OCI-LY1 (cell line): Measurements from ENCODE around the gene FHL1.
"Not testable (repeated sequence)": the region's sequence is repeated elsewhere in the genome, so short reads cannot be mapped to it uniquely, and the experiment has no call there.

ENCODE experiments used
- H2AFZ ChIP-seq: fragments of 200-600 bp; sonication (generic), shearing (Covaris generic); 2 replicates; pipeline ENCODE4 v1.6.0; 2014; ENCODE audit warnings: antibody characterized with exemption, mild to moderate bottlenecking, low read length
- H3F3A ChIP-seq: fragments of 200-600 bp; sonication (generic), shearing (Covaris generic); 2 replicates; pipeline ENCODE4 v1.6.0; 2014; ENCODE audit warnings: mild to moderate bottlenecking, antibody characterized with exemption, low read length, moderate library complexity; ENCODE audit not compliant: insufficient read depth
- H3K27ac ChIP-seq: fragments of 200-600 bp; sonication (generic); 2 replicates; pipeline ENCODE4 v1.5.1; 2014; ENCODE audit warnings: low read length, mixed run types, mild to moderate bottlenecking, low read depth; ENCODE audit not compliant: poor library complexity, severe bottlenecking
- H3K27me3 ChIP-seq: fragments of 200-600 bp; sonication (generic); 2 replicates; pipeline ENCODE4 v1.6.0; 2014; ENCODE audit warnings: antibody characterized with exemption, mild to moderate bottlenecking, low read length, moderate library complexity; ENCODE audit not compliant: insufficient read depth
- H3K36me3 ChIP-seq: fragments of 200-600 bp; sonication (generic); 2 replicates; pipeline ENCODE4 v1.6.1; 2014; ENCODE audit warnings: mild to moderate bottlenecking, antibody characterized with exemption, low read length, moderate library complexity, mixed read lengths; ENCODE audit not compliant: insufficient read depth
- H3K4me1 ChIP-seq: fragments of 200-600 bp; sonication (generic); 2 replicates; pipeline ENCODE4 v1.5.1; 2014; ENCODE audit warnings: mild to moderate bottlenecking, low read length, moderate library complexity; ENCODE audit not compliant: insufficient read depth, severe bottlenecking
- H3K4me2 ChIP-seq: fragments of 200-600 bp; sonication (generic), shearing (Covaris generic); 2 replicates; pipeline ENCODE4 v1.6.1; 2014; ENCODE audit warnings: low read length
- H3K4me3 ChIP-seq: fragments of 200-600 bp; sonication (generic); 2 replicates; pipeline ENCODE4 v1.5.1; 2014; ENCODE audit warnings: low read length, low read depth, mild to moderate bottlenecking, mixed read lengths; ENCODE audit not compliant: poor library complexity, severe bottlenecking
- H3K79me2 ChIP-seq: fragments of 200-600 bp; shearing (Covaris generic); 2 replicates; pipeline ENCODE4 v1.6.1; 2016; ENCODE audit warnings: mixed run types, low read length, mixed read lengths; ENCODE audit not compliant: insufficient read depth
- H3K9ac ChIP-seq: fragments of 200-600 bp; sonication (generic), shearing (Covaris generic); 2 replicates; pipeline ENCODE4 v1.6.1; 2014; ENCODE audit warnings: mild to moderate bottlenecking, low read length, mixed read lengths
- H3K9me2 ChIP-seq: fragments of 200-600 bp; sonication (generic), shearing (Covaris generic); 2 replicates; pipeline ENCODE4 v1.6.1; 2014; ENCODE audit warnings: low read depth, mild to moderate bottlenecking, low read length, mixed read lengths
- H3K9me3 ChIP-seq: fragments of 200-600 bp; shearing (Covaris generic); 2 replicates; pipeline ENCODE4 v1.6.1; 2014; ENCODE audit warnings: low read length, mixed read lengths
- H4K20me1 ChIP-seq: fragments of 200-600 bp; sonication (generic), shearing (Covaris generic); 2 replicates; pipeline ENCODE4 v1.6.0; 2016; ENCODE audit warnings: mild to moderate bottlenecking, low read length; ENCODE audit not compliant: insufficient read depth
- CTCF ChIP-seq: fragments of 200-600 bp; sonication (generic), shearing (Covaris generic); IDR thresholded peaks from 2 replicates; pipeline ENCODE4 v1.5.1; 2017; ENCODE audit warnings: mild to moderate bottlenecking, antibody characterized with exemption, low read length, moderate library complexity, mixed read lengths
- EZH2 ChIP-seq: fragments of 200-600 bp; sonication (generic), shearing (Covaris generic); IDR thresholded peaks from 2 replicates; pipeline ENCODE4 v1.8.0; 2017; ENCODE audit warnings: borderline replicate concordance, mixed run types, mild to moderate bottlenecking, antibody characterized with exemption, low read length, moderate library complexity, mixed read lengths

Gene FHL1

GRCh38 chrX:136166221-136166855 lies 19.0 kb downstream of the FHL1 start:
- no peak overlapping the region for H3K9ac ChIP-seq
- H3K9me2 ChIP-seq, result no peaks in the 10 kb centered on the region
- no peak for TF ChIP-seq EZH2
- TF ChIP-seq CTCF, result no peak
- no peaks in the 10 kb centered on the region for H3K27me3 ChIP-seq
- H3F3A ChIP-seq, result no peaks in the 10 kb centered on the region
- H4K20me1 ChIP-seq, result no peaks in the 10 kb centered on the region
- H3K9me3 ChIP-seq, result no peaks in the 10 kb centered on the region
- no peak overlapping the region for H2AFZ ChIP-seq
- H3K27ac ChIP-seq, result no peak overlapping the region
- H3K79me2 ChIP-seq, result no peaks in the 10 kb centered on the region
- no peaks in the 10 kb centered on the region for H3K36me3 ChIP-seq
- H3K4me3 ChIP-seq, result no peak overlapping the region
- no peaks in the 10 kb centered on the region for H3K4me1 ChIP-seq
- no peak overlapping the region for H3K4me2 ChIP-seq

- not testable (repeated sequence) for H3K9ac ChIP-seq, H3K4me3 ChIP-seq, H2AFZ ChIP-seq, H3K36me3 ChIP-seq, H3K27me3 ChIP-seq, H3K9me2 ChIP-seq, H3K27ac ChIP-seq, H3F3A ChIP-seq, H3K4me1 ChIP-seq, H4K20me1 ChIP-seq, H3K4me2 ChIP-seq, H3K9me3 ChIP-seq, H3K79me2 ChIP-seq
Measured at GRCh38 chrX:136167989-136168388, 20.7 kb downstream of the FHL1 start.

- no peaks in the 10 kb centered on the region for H3F3A ChIP-seq
- no peak overlapping the region for H2AFZ ChIP-seq
- H3K4me2 ChIP-seq, result no peak overlapping the region
- H3K79me2 ChIP-seq, result no peaks in the 10 kb centered on the region
- no peaks in the 10 kb centered on the region for H3K27me3 ChIP-seq
- no peaks in the 10 kb centered on the region for H4K20me1 ChIP-seq
- no peaks in the 10 kb centered on the region for H3K9me2 ChIP-seq
- no peak for TF ChIP-seq EZH2
- no peak for TF ChIP-seq CTCF
- no peak overlapping the region for H3K4me3 ChIP-seq
- no peak overlapping the region for H3K27ac ChIP-seq
- no peak overlapping the region for H3K9ac ChIP-seq
- no peaks in the 10 kb centered on the region for H3K36me3 ChIP-seq
- no peaks in the 10 kb centered on the region for H3K4me1 ChIP-seq
- no peaks in the 10 kb centered on the region for H3K9me3 ChIP-seq
Measured at GRCh38 chrX:136168929-136169735, 21.8 kb downstream of the FHL1 start.
